HG03064 (cell line): ENCODE results near the gene IKBIP.
"Not testable (repeated sequence)": the region's sequence is repeated elsewhere in the genome, so short reads cannot be mapped to it uniquely, and the experiment has no call there.

Source experiments
- ATAC-seq: cut with Tn5 transposase; IDR thresholded peaks from one replicate; pipeline ENCODE4 v1.9.1; 2021; ENCODE audit warnings: low read depth; ENCODE audit not compliant: unreplicated experiment

Gene IKBIP

GRCh38 chr12:98638009-98638408 is 6.6 kb downstream of the IKBIP start:
- no peak for ATAC-seq

- no peak for ATAC-seq
Measured at GRCh38 chr12:98637068-98637467, 7.5 kb downstream of the IKBIP start.

GRCh38 chr12:98635657-98636323 is 8.8 kb downstream of the IKBIP start:
- peak; percentile 80 for ATAC-seq

- no peak for ATAC-seq
Measured at GRCh38 chr12:98618952-98619351, 25.6 kb downstream of the IKBIP start.

- peak; percentile 74 for ATAC-seq
Measured at GRCh38 chr12:98612696-98613334, 31.8 kb downstream of the IKBIP start.

- ATAC-seq, result no peak
Measured at GRCh38 chr12:98610596-98610995, 34.0 kb downstream of the IKBIP start.

- no peak for ATAC-seq
Measured at GRCh38 chr12:98606359-98606988, 38.1 kb downstream of the IKBIP start.

GRCh38 chr12:98601924-98602323 is 42.7 kb downstream of the IKBIP start:
- ATAC-seq, result no peak

- not testable (repeated sequence) for ATAC-seq
Measured at GRCh38 chr12:98597313-98597712, 47.3 kb downstream of the IKBIP start.

GRCh38 chr12:98595243-98595988 is 49.2 kb downstream of the IKBIP start:
- ATAC-seq, result no peak

- peak; percentile 1 for ATAC-seq
Measured at GRCh38 chr12:98594050-98594835, 50.3 kb downstream of the IKBIP start.

GRCh38 chr12:98593351-98594049 is 51.1 kb downstream of the IKBIP start, which contains the start of gene SLC25A3:
Gene SLC25A3, plus strand, starts transcription at chr12:98593686. Its CDS starts 293 bp downstream, at chr12:98593979.
- ATAC-seq, result peak; percentile 99

GRCh38 chr12:98592825-98593322 is 51.7 kb downstream of the IKBIP start:
- no peak for ATAC-seq

GRCh38 chr12:98591209-98591608 is 53.4 kb downstream of the IKBIP start:
- ATAC-seq, result no peak

GRCh38 chr12:98587084-98587483 is 57.5 kb downstream of the IKBIP start:
- ATAC-seq, result no peak

- no peak for ATAC-seq
Measured at GRCh38 chr12:98582093-98582492, 62.5 kb downstream of the IKBIP start.

- no peak for ATAC-seq
Measured at GRCh38 chr12:98581101-98581500, 63.5 kb downstream of the IKBIP start.

GRCh38 chr12:98580695-98581094 is 63.9 kb downstream of the IKBIP start:
- no peak for ATAC-seq

GRCh38 chr12:98579835-98580234 is 64.8 kb downstream of the IKBIP start:
- no peak for ATAC-seq
